B cell (primary cell): Measurements from ENCODE around the gene DCHS1.

Source experiments
- EZH2 ChIP-seq: IDR thresholded peaks from 2 replicates; pipeline ENCODE4 v1.6.1; 2012; ENCODE audit warnings: borderline replicate concordance, low read depth, mild to moderate bottlenecking, moderate library complexity, low read length; ENCODE audit not compliant: insufficient read depth, poor library complexity, severe bottlenecking
- TF ChIP-seq, protein P1 (sequence below): fragments of 200-600 bp; IDR thresholded peaks from one replicate; pipeline ENCODE4 v1.8.0; 2022; ENCODE audit warnings: antibody characterized with exemption, mild to moderate bottlenecking

DNA sequence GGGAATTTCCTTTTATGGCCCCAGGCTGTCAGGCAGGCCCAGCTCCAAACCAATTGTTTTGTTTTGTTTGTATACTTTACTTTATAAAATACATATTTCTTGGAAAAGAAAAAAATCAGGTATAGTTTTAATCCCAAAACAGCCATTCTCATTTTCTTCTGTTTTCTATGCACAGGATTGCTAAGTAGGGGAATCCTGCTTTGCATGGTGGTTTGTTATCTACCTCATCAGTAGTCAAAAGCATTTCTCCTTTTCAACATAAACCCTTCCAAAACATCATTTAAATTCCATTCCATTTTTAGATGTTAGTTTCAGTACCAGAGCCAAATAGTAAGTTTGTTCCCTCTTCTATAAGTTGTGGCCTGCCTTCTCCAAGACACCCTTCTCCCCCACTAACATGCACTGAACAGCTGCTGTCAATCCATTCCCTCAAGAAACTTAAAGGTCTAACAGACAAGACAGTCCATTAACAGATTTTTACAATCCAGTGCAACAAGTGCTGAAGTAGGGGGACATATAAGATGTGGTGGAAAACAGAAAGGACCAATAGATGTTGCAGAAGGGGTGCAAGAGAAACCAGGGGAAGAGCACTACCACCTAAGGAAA is 48.3 kb downstream of the DCHS1 start:
- TF ChIP-seq EZH2, result no peak
- TF ChIP-seq, protein P1, sequence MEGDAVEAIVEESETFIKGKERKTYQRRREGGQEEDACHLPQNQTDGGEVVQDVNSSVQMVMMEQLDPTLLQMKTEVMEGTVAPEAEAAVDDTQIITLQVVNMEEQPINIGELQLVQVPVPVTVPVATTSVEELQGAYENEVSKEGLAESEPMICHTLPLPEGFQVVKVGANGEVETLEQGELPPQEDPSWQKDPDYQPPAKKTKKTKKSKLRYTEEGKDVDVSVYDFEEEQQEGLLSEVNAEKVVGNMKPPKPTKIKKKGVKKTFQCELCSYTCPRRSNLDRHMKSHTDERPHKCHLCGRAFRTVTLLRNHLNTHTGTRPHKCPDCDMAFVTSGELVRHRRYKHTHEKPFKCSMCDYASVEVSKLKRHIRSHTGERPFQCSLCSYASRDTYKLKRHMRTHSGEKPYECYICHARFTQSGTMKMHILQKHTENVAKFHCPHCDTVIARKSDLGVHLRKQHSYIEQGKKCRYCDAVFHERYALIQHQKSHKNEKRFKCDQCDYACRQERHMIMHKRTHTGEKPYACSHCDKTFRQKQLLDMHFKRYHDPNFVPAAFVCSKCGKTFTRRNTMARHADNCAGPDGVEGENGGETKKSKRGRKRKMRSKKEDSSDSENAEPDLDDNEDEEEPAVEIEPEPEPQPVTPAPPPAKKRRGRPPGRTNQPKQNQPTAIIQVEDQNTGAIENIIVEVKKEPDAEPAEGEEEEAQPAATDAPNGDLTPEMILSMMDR, result no peak
